Amygdala (tissue), 56 donors: ENCODE results near the gene SNX9.
"Not testable (repeated sequence)": the region's sequence is repeated elsewhere in the genome, so short reads cannot be mapped to it uniquely, and the experiment has no call there.

Source experiments
- DNase-seq, 56 donors: peaks; one replicate each; lab custom pipeline; 2025; lab: John Stamatoyannopoulos, UW

Gene SNX9

DNA sequence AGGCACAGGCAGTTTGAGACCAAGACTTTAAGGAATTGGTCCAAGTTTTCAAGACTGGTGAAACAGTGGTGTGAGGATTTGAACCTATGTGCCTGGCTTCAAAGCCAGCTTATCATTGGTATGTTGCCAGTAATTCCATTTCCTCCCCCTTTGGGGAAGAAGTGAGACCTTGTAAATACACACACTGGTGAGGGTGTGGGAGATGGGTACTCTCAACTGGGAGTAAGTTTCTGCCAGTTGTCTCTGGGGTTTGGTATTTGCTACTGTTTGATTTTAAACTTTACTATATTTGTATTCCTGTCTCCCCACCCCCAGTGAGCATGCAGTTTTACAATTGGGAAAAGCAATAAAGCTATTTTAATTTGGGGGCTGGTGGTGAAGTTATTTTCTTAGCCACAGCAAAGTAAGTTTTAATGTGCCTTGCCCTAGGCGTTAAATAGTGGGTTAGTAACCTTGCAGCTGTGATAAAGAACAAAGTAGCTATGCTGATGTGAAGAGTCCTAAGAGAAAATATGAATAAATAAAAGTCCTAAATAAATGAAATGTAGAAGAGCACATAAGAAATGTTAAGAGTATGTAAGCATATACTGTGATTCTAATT lies 31.0 kb downstream of the SNX9 start:
- no peak for DNase-seq

DNA sequence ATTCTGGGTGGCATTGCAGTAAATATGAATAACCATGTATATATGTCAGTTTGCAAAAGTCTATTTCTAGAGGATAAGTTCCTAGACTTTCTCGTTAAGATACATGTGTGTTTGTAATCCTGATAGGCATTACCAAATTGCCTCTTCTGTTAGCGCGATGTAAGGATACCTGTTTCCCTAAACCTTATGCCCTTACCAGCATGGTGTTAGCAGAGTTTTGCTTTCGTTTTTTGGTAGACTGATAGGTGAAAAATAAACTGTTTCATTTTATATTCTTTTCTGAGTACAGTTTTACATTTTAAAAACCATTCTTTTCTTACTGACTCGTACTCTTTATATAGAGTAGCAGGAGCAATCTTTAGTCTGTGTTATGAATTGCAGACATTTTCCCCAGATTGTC lies 32.3 kb downstream of the SNX9 start:
- DNase-seq, result no peak

DNA sequence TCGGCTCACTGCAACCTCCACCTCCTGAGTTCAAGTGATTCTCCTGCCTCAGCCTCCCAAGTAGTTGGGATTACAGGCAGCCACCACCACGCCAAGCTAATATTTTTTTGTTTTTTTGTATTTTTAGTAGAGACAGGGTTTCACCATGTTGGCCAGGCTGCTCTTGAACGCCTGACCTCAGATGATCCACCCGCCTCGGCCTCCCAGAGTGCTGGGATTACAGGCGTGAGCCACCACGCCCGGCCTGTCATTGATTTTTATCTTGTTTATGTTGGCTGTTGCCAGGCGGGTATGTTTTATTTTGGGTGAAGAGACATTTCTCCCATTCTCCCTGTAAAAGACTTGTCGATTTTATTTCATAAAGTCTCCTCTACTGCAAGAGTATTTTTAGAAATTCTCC lies 32.8 kb downstream of the SNX9 start:
- not testable (repeated sequence) for DNase-seq

DNA sequence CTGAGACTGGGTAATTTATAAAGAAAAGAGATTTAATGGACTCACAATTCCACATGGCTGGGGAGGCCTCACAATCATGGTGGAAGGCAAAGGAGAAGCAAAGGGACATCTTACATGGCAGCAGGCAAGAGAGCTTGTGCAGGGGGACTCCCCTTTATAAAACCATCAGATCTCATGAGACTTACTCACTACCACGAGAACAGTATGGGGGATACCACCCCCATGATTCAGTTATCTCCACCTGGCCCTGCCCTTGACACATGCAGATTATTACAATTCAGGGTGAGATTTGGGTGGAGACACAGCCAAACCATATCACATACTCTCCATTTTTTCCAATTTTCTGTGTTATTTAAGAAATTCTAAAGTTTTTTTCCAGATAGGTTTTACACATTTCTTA lies 35.6 kb downstream of the SNX9 start:
- not testable (repeated sequence) for DNase-seq

DNA sequence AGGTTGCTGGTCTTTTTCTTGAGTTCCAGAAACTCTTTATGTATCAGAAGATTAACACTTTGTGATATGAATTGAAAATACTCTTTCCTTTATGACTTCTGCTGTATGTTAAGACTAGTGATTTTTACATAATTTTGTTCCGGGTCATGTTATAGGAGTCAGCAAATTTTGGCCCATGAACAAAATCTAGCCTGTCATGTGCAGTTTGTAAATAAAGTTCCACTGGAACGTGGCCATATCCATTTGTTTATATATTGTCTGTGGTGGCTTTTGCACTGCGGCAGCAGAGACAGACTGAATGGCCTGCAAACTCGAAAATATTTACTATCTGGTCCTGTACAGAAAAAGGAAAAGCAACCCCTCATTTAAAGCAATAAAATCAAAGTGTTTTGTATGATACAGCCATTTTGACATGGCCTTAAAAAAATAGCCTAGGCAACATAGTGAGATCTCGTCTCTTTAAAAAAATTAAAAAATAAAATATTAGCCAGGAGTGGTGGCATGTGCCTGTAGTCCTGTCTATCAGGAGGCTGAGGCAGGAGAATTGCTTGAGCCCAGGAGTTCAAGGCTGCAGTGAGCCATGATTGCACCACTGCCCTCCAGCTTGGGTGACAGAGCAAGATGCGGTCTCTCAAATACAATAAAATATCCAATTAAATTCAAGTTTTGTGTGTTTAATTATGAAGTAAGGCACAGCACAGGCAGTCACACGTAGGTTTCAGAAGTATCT lies 36.9 kb downstream of the SNX9 start:
- no peak for DNase-seq

DNA sequence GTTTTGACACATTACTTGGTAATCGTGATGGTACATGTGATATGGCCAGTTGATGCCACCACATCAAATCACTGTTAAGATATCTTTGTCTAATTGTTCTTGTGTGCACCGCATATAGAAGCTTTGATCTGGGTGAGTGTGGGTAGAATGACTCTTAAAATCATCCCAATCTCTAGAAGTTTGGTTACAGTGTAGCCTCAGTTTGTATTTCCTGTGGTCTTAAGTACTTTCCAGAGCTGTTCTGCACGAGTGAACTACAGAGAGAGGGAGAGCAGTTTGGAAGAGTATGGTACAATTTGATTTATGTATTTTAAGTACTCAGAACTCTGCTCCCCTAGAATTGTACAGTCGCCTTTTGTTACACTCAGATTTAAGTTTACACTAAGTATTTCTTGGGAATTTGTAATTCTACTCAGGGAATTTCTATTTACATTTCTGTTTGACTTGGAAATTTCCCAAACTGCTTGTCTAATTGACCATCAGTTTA lies 37.5 kb downstream of the SNX9 start:
- no peak for DNase-seq

DNA sequence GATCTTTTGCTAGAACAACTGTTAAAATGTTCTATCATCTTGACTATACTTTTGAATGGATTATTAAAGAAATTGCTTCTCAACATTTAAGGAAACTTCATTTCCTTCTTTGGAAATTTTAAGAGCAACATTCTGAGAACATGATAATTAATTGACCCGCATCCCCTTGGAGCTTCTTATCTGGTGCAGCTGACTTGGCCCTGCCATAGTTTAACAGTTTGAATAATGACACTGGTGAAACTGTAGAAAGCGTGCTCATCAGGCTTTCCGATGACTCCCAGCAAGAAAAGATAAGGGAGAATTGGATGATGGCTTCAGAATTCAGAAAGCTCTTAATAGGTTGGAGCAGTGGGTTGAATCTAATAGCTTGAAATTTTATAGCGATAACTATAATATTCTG lies 38.1 kb downstream of the SNX9 start:
- DNase-seq, result no peak

DNA sequence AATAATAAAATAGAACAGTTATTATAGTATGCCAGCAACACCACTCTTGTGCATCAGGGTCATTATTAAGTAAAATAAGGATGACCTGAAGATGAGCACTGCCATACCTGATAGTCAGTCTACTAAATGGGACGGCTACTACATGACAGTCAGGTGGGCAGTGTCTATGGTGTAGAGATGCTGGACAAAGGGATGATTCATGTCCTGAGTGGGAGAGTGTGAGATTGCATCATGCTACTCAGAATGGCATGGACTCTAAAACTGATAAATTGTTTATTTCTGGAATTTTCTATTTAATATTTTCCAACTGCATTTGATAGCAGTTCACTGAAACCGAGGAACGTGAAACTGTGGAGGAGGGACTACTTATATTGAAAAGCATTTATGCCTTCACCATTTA lies 38.8 kb downstream of the SNX9 start:
- peak in 3 of 56 donors; percentile 6 to 18 (median 18) for DNase-seq

DNA sequence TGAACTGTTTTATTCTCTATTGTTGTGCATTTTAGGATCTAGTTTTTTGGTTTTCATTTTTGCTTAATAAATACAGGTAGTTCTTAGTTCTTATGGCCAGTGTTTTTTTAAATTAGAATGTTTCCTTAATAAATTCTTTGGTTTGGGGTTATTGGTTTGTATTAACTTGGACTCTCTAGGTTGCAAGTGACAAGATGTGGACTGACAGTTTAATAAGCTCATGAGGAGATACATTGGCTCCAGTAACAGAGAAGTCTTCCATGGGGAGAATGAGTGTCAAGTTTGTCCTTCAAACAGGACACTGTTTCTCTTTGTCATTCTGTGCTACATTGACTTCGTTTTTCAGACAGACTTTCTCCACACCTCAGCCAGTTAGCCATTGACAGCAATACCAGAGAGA lies 39.7 kb downstream of the SNX9 start:
- DNase-seq, result no peak

DNA sequence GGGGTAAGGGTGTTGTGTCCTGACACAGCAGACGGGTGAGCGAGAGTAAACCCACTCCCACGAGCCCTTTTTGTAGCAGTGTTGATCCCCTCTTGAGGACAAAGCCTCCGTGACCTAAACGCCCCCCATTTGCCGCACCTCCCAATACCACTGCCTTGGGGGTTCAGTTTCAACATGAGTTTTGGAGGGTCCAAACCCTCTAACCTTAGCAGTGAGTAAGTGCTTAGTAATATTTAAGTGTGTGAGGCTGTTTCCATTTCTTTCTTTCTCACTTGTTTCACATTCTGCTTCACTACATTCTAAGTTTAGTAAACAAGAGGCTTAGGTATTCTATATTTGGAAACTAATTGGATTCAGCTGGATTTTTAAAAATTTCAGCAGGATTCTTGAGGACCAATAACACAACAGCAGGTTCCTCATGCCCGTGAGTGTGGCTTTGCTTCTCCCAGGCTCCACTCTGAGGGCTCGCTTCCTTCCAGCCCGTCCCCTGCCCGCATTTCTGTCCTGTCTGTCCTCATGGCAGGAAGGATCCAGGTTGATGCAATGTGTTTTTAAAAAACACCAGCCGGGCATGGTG lies 41.2 kb downstream of the SNX9 start:
- no peak for DNase-seq

DNA sequence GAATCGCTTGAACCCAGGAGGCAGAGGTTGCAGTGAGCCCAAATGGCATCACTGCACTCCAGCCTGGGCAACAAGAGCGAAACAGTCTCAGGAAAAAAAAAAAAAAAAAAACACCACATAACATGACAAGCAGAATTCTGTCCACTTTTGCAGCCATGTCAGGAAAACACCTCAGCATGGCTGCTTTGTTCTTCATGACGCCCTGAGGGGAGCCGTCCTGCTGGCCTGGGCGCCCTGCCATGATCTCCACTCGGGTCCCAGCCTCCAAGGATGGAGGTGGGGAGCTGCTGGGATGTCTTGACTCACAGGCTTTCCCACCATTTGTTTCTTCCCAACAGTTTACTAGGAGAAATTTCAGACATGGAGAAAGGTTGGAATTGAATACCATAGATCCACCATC lies 42.2 kb downstream of the SNX9 start:
- no peak for DNase-seq

DNA sequence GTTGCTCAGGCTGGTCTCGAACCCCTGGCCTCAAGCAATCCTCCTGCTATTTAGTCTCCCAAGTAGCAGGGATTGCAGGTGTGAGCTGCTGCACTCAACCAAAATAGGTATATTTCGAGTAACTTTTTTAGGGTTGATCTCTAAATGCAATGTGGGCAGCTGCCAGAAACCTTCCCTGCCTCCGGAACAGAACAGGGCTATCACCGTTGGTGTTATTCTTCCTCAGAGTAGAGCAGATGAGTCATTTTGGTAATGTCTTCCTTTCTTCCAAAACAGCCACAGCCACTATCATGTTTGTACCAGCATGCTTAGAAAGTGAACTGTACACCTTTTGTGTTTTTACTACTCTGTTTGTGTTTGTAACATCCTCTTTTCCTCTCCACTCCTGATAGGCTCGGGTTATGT lies 44.1 kb downstream of the SNX9 start:
- no peak for DNase-seq

DNA sequence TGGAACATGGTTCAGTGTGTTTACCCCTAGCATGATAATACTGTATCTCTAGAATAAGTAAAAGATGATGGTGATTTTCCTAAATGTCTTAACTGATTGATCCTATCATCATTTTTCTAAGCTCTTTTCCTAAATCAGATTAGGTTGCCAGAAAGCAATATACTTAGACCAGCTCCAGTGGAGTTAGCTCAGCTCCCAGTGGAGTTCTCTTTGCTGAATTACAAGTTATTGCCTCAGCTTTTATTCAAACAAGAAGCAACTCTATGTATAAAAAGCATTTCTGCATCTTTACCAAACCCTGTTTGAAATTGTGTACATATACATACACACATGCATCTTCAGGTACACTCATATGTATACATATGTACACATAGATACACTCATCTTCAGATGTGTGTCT lies 44.9 kb downstream of the SNX9 start:
- no peak for DNase-seq

DNA sequence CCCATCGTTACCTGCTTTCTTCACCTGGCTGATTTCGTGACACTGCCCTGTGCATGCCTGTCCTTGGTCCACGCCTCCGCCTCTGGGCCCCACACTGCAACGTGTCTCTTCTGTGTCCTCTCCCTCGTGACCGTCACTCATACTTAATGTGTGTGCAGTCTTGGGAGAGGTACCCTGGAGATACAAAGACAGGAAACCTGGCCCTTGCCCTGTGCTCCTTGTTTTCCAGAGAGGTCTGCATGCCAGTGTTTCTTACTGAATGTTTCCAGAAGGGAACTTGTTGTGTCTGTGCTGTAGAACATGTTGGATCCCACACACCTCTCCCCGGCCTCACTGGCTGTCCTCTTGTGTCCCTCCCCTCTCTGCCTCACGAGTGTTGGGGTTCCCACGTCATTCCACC lies 45.8 kb downstream of the SNX9 start:
- no peak for DNase-seq

DNA sequence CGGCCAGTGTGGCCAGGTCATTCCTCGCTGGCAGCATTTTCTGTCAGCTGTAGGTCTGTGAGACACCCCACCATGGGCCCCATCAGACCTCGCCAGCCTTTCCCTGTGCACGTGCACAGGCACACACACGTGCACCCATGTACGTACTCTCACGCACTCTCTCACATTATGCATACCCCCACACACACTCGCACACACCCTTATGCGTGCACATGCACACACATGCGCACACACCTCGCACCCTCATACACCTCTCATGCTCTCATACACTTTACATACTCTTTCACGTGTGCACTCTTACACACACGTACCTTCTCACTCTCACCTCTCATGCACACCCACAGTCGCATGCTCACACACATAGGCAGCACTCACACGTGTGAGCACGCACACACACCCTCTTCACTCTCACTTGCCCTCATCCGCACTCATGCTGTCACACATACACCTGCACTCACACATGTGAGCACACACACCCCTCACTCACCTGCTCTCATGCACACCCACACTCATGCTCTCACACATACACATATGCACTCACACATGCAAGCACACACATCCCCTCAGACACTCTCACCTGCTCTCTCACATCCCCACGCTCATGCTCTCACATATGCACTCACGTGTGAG lies 46.7 kb downstream of the SNX9 start:
- no peak for DNase-seq

DNA sequence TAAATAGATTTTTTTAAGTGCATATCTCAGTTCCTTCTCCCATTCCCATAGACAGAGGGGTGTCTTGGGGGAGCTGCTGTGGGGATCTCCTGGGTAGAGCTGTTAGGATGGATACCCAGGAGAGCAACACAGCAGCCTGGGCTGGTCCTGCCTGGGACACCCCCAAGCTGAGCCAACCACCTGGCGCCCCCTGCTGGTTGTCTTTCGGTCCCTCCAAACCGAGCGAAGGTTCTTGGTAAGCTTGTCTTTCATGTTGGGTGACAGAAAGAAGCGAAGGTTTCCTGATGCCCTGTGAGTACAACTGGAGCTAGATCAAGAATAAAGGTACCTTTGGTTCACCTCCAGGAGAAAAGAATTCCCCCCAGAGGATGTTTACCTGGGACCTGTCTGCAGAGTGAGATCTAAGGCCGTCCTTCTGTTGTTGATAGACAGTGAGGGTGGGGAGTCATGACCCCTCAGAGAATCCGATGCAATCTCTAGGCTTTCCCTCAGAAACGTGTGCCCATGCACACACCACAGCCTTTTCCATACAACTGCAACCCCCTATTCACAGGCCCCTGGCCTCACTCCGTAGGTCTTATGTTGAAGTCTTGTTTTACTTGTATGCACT lies 50.8 kb downstream of the SNX9 start:
- DNase-seq, result peak in 38 of 56 donors; percentile 12 to 79 (median 38)

DNA sequence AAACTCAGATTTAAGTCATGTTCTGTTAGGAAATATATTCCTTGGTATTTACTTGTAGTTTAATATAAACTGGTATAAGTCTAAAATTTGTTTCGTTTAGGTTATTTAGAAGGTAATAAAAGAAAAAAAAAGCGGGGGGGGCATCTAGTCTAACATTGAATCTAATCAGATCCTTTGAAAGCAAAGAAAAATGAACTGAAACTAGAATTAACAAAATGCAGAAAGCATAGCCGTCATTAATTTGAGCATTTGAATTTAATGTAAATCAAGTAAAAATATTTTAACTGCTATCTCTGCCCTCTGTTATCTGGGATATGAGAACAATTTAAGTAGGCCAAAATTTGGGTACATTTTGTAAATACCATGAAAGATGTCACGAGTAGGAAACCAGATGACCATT lies 54.1 kb downstream of the SNX9 start:
- no peak for DNase-seq

DNA sequence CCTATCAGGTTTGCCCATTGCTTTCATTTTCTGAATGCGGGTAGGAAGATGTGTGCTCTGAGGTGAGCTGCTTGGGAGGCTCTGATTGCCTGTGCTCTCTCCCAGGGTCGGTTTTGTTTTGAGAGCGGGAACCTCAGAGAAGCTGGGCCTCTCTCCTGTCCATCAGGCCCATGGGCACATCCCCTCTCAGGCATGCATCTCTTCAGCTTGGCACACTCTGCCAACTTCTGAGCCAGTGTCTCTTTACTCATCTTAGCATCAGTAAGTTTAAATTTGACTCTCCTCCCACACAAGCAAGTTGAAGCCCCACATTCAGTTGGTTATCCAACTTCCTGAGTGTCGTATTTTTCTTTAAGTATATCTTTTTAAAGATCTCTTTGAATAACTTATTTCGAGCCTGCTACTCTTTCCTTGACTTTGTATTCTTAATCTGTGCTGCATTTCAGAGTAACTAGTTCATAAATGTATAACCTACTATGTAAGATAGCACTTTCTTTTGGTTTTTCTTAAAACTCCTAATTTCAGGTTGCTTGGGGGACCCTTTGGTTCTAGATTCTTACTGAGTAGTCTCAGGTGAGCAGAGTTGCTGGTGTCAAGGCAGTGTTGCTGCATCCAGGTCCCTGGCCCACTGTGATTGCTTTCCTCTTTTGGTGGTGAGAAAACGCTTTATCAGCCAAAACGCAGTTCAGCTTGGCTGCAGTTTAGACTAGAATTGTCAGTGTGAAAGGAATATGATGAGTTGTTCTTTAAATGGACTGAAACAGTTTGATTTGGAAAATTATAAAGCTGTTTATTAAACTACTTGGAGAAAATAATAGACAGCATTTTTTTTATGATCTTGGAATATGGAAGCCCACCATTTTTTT lies 54.8 kb downstream of the SNX9 start:
- no peak for DNase-seq

DNA sequence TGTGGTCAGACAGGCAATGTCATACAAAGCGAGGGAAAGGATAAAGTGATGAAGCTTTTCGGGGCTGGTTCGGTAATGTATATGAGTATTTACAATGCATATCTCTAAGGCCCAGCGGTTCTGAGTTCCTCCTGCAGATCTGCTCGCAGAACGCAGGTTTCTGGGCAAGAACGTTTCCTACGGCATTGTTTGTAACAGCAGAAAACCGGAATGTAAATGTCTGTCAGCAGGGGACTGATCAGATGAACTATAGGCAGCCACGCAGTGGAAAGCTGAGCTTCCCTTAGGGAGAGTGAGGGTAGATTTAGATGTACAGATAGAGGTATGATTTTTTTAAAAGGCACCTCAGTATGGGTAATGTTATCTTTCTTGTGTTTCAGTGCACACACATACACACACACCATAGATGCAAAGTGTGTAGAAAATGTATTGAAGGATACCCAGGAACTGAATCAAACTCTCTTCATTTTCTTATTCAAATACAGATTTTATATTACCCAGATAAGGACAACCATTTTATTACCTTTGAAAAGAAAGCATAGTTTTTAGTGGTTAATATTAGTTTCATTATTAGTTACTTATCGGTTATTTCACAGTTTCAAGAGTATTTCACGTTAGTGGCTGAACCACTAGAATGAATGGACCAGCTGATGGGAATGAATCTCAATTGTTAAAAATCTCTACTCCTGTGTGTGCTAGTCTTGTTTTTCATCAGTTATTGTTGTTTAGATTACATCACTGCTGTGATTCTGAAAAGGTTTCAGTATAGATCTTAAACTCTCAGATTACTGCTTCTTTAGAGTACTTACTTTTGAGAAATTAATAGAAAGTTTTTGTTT lies 56.2 kb downstream of the SNX9 start:
- no peak for DNase-seq
